Measurements from ENCODE around the gene RGS1.

Gene RGS1

GRCh38 chr1:192554904-192555303, 20.7 kb upstream of the RGS1 start:
- no peak for DNase-seq

- DNase-seq = no peak
These were observed 20.2 kb upstream of the RGS1 start for GRCh38 chr1:192555399-192555798.

- DNase-seq = no peak
These were observed 17.6 kb upstream of the RGS1 start for GRCh38 chr1:192557841-192558595.

- DNase-seq = no peak
These were observed 16.2 kb upstream of the RGS1 start for GRCh38 chr1:192559115-192560006.

- DNase-seq = no peak
These were observed 14.3 kb upstream of the RGS1 start for GRCh38 chr1:192561301-192561700.

- DNase-seq = no peak
These were observed 12.4 kb upstream of the RGS1 start for GRCh38 chr1:192563129-192563528.

GRCh38 chr1:192564099-192564498, 11.5 kb upstream of the RGS1 start:
- DNase-seq = no peak

GRCh38 chr1:192565946-192566345, 9.6 kb upstream of the RGS1 start:
- no peak for DNase-seq

- no peak for DNase-seq
These were observed 8.9 kb upstream of the RGS1 start for GRCh38 chr1:192566657-192567056.

GRCh38 chr1:192568063-192568462, 7.5 kb upstream of the RGS1 start:
- DNase-seq = no peak

- DNase-seq = no peak
These were observed 3.9 kb upstream of the RGS1 start for GRCh38 chr1:192571668-192572067.

- no peak for DNase-seq
These were observed 2.1 kb upstream of the RGS1 start for GRCh38 chr1:192573499-192573898.

GRCh38 chr1:192574073-192574472, 1.5 kb upstream of the RGS1 start:
- no peak for DNase-seq

GRCh38 chr1:192576190-192577144, 894 bp downstream of the RGS1 start:
- no peak for DNase-seq

GRCh38 chr1:192577145-192578140, 1.9 kb downstream of the RGS1 start:
- DNase-seq = no peak

- DNase-seq = no peak
These were observed 2.8 kb downstream of the RGS1 start for GRCh38 chr1:192578144-192578909.

GRCh38 chr1:192579010-192579738, 3.6 kb downstream of the RGS1 start:
- DNase-seq = no peak

GRCh38 chr1:192580351-192580962, 4.9 kb downstream of the RGS1 start:
- no peak for DNase-seq

GRCh38 chr1:192581131-192581927, 5.8 kb downstream of the RGS1 start:
- DNase-seq = no peak

Data from NCI-H2107 (cell line).